ENCODE data around the gene CHD5.

Gene CHD5

DNA sequence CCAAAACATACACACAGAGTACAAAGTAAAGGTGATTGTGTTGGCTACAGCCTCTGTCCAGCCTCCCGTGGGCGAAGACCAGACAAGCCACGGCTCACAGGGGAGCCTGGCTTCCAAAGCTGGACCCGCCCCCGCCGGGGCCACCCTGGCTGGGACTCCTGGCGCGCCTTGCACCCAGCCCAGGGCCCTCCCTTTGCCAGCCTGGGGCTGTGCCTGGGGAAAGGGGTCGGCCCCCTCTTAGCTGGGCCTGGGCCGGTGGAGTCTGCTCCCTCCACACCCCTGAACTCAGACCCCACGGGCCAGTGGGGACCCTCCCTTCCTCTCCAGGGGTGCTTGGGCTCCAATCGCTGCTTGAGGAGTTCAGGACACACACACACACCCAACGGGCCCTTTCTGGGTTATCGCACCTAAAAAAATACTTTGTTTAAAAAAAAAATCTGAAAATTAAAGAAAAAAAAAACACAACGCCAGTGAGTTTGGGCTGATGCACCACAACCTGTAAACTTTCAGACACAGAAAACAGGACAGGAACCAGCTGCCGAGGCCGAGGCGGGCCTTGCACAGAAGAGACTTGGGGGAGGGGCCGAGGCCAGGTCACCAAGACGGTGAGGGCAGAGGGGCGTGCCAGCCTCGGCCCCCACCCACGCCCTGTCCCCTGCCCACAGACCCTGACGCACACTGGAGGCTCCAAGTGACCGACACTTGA is 78.1 kb downstream of the CHD5 start:
- DNase-seq (ENCODE audit: low read depth in 2 of 2, low spot score in 1 of 2): no peak

DNA sequence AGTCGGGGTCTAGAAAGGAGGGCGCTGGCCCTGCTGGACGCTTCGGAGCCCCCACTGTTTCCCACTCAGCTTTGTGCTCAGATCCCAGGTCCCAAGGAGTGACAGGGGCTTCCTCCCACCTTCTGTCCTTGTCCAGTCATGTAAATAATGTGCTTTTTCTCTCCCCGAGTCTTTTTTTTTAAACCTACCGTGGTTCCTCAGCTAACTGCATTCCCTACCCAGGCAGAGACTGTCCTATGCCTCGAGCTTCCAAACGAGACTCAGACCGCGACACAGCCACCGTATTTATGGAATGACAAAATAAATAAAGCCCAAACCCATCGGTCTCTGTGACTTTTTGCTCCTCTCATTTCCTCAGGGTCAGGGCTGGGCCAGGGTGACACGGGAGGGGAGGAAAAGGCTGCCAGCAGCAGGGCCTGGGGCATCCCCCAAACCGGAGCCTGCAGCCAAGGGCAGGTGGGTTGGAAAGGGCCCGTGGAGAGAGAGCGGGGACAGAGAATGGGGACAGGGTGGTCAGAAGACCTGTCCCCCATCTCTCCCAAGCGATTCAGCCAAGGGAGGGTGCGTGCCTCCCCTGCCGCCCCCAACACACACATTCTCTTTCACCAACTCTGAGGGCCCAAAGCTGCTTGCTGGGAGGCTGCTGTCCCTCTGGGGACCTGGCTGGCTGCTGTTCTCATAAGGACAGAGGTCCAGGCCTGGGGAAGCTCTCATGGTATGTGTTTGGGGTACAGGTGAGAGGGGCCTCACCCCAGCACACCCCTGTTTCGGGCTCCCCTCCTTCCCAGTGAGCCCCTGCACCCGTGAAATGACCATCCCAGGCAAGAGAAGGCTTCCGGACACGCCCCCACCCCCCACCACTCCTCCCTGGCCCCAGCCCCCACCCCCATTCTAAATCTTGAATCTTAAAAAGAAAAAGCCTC is 79.0 kb downstream of the CHD5 start:
- DNase-seq (ENCODE audit: low read depth in 2 of 2, low spot score in 1 of 2): no peak

DNA sequence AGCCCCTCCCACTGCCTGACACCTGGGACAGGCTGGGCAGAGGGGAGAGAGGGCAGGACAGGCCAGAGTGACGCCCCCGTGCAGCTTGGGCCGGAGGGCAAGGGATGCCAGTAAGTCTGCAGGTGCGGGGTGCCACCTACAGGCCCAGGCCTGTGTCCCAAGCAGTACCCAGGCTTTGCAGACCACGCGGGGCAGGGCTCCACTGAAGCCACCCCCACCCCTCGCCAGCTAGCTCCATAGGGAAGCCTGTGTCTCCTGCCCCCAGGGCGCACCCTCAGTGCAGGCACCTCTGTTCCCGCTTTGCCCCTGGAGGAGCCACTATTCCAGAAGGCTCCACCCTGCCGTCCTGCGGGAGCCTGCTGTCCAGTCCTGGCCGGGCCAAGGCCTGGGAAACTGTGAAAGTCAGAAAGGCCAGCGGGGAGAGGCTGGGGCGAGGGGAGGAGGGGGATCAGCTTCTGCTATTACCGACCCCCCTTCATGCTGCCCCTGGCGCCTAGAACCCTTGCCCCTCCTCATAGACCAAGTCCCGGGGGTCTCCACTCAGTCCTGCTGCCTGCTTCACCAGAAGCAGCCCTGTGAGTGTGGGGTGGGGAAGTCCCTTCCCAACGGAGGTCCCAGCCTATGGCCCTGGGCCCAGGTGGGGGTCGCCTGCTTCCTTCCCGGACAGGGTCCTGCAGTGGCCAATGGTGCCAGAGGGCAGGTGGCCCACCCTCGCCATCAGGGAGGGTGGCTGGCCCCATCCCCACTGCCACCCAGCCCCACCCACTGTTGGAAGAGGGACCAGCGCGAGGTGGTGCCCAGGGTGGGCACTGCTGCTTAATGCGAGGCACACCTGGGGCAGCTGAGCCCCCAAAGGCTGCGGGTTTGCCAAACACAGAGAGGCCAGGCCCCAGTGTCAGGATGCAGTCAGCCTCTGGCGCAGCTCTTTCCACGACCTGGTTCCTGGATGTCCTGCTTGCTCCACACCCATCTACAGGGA is 80.0 kb downstream of the CHD5 start:
- no peak for DNase-seq (ENCODE audit: low read depth in 2 of 2, low spot score in 1 of 2)

DNA sequence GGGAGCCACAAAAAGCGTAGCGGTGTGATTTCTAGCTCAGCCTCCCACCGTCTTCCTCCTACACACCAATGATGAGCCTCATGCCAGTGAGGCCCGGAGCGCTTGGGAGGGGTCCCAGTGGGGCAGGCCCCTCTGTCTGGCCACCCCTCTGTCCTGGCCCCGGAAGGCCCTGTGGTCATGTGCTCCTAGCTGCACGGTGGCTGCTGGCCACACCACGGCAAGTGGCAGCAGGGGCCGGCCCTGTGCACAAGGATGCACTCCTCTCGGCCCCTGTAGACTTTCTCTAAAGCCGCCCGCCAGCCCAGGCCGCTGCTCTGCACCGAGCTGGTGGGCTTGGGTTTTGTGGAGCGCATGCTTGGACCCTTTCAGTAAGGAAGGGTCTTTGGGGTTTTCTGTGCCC is 80.8 kb downstream of the CHD5 start:
- no peak for DNase-seq (ENCODE audit: low read depth in 2 of 2, low spot score in 1 of 2)

DNA sequence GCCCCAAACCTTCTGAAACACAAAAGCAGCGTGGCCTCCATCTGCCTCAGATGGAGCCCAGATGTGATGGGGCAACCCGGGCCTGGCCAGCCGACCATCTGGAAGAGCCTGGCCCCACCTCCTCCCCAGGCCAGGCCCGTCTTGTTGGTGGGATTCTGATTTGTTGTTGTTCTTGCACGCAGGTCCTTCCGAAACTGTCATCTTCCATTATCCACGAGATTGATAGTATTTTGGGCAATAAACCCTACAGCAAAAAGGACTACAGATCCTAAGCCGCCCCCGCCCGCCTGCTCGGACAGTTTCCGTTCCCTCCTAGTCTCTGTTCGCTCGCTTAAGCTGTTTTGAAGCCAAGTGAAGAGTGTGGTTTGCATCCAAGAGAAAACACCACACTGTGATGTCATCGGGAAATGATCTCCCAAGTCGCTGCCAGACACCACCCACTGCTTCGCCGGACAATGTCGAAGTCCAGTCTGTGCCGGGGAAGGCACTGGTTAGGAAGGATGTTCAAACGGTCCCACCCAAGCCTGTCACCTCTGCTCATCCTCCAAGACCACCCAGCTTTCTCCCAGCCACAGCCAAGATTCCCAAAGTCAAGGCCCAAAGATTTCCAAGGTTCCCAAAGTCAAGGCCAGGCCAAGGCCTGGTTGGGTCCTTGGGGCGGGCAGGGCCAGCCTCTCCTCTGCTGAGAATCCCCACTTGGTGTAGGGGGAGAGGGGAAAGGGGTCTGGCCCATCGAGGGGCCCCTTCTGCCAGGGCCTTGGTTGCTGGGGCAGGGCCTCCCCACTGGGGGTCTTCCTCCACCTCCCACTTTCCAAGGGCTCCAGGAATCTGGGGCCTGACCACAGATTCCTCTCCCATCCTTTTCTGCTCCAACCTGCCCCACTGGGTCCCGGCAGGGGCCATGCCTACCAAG is 81.6 kb downstream of the CHD5 start:
- DNase-seq (ENCODE audit: low read depth in 2 of 2, low spot score in 1 of 2): no peak

DNA sequence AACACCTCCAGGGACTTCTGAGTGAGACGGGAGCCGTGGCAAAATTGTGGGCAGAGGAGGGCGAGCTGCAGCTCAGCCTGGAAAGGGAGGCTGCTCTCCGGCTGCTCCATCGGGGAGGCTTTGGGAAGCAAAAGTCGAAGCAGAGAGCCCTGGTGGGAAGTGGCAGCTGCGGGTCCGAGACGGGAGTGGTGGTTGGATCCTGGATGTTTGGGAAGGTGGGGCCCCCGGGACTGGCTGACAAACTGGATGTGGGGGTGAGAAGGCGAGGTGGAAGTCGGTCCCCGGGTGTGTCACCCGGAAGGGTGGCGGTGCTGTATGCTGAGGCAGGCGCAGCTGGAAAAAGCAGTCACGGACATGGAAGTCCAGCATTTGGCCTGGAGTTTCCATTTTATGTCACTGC is 82.3 kb downstream of the CHD5 start:
- DNase-seq (ENCODE audit: low read depth in 2 of 2, low spot score in 1 of 2): no peak

DNA sequence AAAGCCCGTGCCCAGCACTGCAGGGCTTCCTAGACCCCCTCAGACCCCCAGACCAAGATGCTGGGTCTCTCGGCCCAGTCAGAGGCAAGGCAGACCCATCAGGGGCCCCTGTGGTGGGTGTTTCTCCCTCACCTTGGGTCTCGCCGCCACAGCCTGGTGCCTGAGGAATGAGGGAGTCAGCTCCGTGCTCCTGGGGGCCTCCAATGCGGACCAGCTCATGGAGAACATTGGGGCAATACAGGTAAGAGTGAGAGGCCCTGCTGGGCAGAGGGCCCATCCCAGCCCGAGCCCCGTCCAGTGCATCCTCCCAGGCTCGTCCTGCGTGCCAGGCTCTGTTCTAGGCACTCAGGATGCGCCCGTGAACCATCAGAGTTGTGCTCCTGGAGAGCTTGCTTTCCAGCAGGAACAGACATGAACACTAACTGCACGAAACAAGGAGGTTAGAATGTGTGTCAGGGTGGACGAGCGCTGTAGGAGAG is 83.0 kb downstream of the CHD5 start:
- no peak for DNase-seq (ENCODE audit: low read depth in 2 of 2, low spot score in 1 of 2)

DNA sequence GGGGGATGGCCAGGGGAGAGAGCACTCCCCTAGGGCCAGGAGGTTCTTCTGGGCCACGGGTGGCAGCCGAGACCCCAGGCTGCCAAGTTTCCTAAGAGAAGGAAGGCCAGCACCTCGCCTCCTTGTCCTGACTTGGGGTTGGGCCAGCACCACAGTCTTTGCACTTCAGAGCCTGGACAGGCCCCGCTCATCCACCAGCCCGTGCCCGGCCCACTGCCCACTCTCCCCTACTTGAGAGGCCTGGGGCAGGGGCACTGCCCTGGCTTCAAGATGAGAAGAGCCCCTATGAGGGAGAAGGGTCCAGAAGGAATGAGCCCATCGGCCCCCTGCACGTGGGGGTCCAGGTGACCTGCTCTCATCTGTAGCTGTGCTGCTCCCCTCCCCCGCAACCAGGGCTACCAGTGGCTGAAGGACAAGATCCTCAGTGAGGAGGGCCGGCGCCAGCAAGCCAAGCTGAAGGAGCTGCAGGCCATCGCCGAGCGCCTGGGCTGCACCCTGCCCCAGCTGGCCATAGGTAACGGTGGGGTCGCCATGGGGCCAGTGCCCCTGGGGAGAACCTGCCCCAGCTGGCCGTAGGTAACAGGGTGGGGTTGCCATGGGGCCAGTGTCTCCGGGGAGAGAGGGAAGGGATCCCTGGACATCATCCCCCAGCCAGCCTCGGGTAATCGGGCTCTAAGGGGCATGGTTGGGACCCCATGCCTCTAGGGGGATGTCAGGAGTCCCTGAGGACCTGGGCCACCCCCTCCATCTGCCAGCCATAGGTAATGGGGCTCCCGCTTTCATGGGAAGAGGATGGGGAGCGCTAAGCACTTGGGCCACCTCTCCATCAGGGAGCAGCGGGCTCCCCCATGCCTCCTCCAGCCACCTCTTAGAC is 83.6 kb downstream of the CHD5 start:
- DNase-seq (ENCODE audit: low read depth in 2 of 2, low spot score in 1 of 2): no peak

DNA sequence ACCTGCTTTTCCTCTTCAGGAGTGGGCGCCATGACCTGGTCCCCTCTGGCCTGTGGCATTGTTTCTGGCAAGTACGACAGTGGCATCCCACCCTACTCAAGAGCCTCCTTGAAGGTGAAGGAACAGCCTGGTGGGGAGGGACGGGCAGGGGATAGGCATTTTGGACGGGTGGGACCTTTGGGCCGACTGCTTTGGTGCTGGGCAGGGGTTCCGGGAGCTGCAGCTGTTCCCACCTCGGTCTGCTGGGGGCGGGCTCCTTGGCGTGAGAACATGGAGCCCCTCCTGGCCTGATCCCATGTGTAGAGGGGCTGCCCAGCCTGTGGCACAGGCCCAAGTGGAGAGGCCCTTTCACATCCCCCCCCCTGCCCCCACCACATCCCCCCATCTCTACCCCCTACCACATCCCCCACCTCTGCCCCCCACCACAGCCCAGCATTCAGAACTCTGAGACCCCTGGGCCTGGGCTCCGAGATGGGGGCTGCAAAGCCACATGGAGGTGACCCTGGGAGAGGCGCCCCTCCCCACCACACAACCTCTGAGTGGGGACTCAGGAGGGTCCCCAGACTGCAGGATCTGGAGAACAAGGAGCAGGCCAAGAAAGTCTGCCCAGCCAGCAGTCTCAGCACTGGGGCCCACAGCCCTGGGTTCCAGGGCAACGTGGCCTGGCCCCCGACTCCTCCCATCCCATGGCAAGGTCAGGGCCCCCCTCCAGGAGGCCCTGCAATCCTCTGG is 84.4 kb downstream of the CHD5 start:
- DNase-seq (ENCODE audit: low read depth in 2 of 2, low spot score in 1 of 2): no peak

DNA sequence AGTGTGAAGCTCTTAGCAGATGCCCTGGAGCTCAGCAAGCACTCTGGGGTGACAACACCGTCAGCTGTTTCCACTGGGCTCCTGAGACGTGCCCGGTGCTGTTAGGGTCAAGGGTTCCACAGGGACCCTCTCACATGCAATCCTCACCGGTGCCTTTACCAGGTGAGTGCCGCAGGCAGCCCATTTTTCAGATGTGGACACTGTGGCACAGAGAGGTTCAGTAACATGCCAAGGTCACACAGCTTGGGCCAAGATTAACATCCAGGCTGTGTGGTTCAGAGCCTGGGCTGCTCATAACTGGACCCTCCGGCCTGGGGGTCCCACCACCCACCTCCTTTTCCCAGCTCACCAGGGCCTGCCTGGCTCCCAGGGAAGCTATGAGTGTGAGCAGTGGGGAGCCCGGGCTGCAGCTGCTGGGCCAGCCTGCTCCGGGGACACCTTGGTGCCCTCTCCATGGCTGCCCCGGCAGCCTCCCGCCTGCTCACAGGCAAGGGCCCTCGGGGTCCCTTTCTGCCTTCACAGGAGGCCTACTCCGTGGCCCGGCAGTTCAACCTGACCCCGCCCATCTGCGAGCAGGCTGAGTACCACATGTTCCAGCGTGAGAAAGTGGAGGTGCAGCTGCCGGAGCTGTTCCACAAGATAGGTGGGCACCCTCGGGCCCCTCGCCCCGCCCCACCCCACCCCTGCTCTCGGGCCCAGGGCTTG is 85.2 kb downstream of the CHD5 start:
- DNase-seq (ENCODE audit: low read depth in 2 of 2, low spot score in 1 of 2): no peak

DNA sequence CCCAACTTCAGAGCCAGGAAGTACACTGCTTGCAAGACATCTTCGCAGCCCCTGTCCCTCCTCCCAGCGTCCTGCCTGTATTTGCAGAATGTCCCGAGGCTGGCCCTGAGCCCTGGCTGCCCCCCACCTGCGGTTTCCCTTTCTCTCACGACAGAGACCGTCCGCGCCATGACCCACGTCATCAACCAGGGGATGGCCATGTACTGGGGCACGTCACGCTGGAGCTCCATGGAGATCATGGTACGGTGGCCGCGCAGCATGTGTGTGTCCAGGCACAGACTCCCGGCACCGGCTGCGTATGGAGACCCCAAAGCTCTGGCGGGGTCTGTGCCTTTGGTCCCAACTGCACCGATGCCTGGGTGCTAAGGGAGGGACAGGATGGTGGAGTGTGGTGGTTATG is 85.9 kb downstream of the CHD5 start:
- DNase-seq (ENCODE audit: low read depth in 2 of 2, low spot score in 1 of 2): no peak

DNA sequence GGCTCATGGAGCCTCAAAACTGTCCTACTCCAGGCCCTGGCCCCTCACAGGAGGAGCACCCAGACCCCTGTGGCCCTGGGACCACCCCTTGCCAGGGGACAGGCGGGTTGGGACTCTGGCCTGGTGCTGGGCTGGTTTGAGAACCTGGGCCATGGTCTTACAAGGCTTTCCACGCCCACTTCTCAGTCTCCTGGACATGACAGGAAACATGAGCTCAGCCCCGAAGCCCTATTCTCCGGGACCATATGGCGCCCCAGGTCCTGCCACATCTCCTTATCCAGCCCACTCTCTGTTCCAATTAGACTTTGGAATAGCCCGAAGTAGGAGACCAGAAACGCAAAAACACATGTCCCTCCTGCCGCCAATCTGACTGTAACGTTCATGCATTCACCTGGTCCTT is 86.5 kb downstream of the CHD5 start:
- DNase-seq (ENCODE audit: low read depth in 2 of 2, low spot score in 1 of 2): no peak

DNA sequence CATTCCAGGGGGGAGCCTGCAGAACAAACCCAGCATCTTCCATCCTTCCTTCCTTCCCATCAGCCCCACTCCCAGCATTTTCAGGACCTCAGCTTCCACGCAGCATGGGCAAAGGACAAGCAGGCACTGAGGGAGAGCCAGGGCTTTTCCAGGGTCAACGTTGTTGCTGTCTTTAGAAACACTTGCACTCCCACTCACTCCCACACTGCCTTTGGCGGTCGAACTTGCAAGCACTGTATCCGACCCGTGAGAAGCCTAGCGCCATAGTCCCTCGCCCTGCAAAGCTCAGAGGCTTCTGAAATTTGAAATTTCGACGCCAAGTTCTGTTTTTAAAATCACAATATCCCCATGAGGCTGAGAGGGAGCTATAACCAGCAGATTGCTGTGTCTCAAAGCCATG is 87.0 kb downstream of the CHD5 start:
- no peak for DNase-seq (ENCODE audit: low read depth in 2 of 2, low spot score in 1 of 2)

DNA sequence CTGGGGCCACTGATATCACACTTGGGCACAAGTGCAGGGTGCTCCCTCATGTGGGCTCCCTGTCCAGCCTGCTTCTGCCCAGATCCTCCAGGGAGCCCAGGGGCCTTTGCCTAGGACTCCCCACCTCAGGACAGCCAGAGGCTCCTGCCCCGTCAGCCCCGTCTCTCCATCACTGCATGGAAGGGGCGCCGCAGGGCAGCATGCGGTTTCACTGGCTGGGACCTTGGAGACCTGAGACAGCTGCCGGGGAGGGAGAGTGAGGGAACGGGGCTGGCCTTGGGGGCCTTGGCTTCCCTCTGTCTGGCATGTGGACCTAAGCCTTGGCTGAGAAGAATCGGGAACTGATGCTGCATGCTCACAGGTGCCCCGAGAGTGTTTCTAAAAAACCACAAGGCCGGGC is 87.9 kb downstream of the CHD5 start:
- DNase-seq (ENCODE audit: low read depth in 2 of 2, low spot score in 1 of 2): no peak

DNA sequence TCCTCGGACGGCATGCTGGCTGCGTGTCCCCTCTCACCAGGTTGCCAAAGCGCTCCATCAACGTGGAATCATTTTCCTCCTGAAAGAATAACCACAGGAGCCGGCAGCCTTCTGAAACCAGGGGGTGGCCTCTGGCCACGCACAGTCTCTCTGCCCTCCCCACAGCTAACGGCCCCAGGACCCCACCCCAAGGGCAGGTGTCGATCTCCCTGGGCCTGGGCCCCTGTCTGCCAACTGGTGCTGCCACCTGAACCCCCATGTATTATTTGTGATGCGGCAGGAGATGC is 88.4 kb downstream of the CHD5 start:
- no peak for DNase-seq (ENCODE audit: low read depth in 2 of 2, low spot score in 1 of 2)

DNA sequence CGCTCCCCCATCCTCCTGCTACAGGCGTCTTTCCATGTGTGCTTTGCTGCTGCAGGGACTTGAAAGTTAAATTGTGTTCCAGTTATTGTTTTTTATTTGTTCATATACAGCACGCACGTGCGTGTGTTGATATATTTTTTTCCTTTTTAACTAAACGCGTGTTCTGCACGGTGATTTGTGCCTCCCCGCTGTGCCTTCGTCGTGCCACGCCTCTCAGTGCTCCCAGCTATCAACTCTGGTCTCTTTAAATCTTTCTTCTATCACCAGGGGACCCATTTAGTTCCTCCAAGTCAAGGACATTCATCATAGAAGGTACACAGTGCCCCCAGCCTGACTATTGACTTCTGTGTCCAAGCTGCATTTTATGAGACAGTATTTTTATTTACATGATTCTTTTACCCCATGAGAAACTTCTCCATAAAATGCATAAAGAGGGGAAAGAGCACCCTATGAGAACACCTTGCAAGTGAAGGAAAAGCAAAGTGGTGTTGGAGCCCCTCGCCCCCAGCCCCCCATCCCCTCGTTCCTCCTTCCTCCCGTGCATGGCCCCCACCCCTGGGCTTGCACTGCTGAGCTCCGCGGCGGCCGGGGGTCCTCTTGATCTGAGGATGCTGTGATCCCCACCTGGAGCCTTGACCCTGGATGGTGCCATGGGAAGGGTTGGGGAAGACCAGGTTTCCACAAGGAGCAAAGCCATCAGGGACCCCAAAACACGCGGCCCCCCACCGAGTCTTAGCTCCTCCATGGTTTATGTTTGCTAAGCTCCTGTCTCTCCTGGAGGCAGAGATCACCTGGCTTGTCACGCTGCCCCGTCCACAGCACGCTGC is 88.9 kb downstream of the CHD5 start:
- DNase-seq (ENCODE audit: low read depth in 2 of 2, low spot score in 1 of 2): no peak

DNA sequence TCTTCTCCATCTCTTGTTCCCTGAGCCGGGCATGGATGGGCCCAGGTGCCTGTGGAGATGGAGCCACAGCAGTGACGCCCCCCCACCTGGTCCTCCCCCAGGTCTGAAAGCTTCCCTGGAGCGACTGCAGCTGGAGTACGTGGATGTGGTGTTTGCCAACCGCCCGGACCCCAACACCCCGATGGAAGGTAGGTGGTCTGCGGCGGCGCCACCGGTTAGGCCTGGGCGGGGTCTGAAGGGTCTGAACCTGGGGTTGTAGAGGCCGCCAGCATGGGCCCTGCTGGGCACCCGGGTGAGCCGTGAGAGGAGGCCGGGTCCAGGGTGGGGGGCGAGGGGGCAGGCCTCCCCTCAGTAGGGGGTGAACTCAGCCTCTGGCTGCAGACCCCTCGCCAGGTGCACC is 89.8 kb downstream of the CHD5 start:
- no peak for DNase-seq (ENCODE audit: low read depth in 2 of 2, low spot score in 1 of 2)
